Activated CD4-positive, alpha-beta T cell treated with anti-CD3 and anti-CD28 coated beads for 4 hours (primary cell): ENCODE measurements around the gene KDM4C.

Source experiments
- DNase-seq, 2 donors: peaks; one replicate each; pipeline ENCODE4 v3.0.0-alpha.2; 2020

Gene KDM4C

DNA sequence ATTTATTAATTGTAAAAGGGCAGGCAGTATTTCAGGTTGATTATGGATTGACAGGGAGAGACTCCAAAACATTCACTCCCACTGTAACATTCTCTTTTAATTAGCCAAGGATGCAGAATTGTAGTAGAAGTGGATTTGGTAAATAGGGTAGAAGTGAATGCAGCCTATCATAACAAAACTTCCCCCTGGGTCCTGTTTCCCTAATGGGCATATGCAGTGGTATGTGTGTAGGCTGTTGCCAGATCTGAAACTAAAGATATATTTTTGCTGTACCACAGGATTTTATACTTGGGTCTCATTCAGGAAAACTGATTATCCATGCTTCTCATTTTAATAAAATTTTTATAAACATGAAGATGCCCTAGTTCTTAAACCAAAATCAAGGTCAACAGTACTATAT is 351.2 kb downstream of the KDM4C start:
- DNase-seq, result no peak

- DNase-seq, result no peak
These were observed 353.6 kb downstream of the KDM4C start for GRCh38 chr9:7111413-7111812.

DNA sequence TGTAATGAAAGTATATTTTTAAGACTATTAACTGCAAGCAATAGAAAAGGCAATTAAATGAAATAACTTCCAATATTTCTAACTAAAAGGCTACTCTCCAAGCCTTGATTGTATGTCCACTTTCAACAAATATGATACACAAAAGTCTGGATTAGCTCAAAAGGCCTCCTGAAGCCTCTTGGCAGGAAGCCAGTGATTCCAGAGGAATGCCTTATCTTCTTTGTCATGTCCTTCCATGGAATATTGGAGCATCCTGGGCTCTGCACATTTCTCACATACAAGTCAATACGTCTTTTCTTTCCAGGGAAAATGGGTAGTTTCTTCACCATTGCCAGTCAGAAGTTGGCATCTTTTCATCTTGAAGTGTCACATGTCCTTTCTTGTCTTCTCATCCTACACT is 357.8 kb downstream of the KDM4C start:
- DNase-seq, result no peak

GRCh38 chr9:7117676-7118561 is 360.1 kb downstream of the KDM4C start:
- DNase-seq, result no peak

GRCh38 chr9:7118633-7119032 is 360.9 kb downstream of the KDM4C start:
- DNase-seq, result no peak

- DNase-seq, result no peak
These were observed 361.8 kb downstream of the KDM4C start for GRCh38 chr9:7119612-7120011.

- no peak for DNase-seq
These were observed 363.3 kb downstream of the KDM4C start for GRCh38 chr9:7121055-7121454.

DNA sequence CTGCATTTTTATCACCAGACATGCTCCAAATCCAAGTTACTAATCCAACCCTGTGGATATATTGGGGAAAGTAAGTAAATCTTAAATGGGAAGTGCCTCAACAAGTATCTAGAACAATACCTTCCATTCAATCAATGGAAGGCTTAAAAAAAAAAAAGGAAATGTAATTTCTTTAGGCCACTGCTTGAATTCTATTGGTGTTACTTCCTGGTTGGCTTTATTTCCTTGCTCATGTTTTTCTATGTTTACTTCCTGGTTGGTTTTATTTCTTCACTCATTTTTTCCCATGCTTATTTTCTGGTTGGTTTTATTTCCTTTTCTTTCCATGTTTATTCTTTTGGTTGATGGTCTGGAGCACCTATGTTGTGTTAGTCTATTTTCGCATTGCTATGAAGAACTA is 363.9 kb downstream of the KDM4C start:
- DNase-seq, result no peak

DNA sequence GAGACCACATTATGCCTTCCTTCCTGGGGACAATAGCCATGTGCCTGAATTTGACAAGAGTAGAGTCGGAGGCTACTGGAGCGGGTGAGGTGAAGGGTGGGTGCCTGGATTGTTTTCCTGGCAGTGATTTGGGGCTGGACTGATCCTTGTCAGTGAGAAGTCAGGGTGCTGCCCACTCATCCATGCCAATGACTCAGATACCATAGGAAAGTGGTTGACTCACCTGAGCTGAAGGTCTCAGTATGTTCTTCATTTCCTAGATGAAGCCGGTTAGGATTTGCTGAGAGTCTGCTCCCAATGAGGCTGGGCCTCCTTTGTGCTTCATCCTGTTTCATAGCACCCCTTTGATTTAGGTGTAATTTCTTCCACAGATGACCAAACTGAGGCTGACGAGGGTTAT is 366.0 kb downstream of the KDM4C start:
- DNase-seq, result no peak

DNA sequence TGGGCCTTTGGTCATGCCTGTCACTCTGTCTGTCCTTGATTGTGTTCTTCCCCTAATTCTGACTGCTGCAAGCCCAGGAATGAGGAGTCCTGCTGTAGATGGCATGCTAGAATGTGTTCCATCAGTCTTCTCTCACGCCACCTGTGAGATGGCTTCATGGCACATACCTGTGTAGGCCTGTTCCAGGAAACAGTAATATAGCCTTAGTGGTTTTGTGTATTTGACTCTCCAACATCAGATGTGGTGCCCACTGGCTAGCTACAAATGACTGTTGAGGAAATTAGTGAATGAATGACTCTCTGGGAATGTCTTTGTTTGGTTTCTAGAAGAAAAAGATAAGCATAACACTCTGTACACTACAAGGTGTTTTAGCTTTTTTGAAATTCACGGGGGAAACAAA is 367.5 kb downstream of the KDM4C start:
- no peak for DNase-seq

GRCh38 chr9:7129391-7129790 is 371.6 kb downstream of the KDM4C start:
- no peak for DNase-seq

GRCh38 chr9:7130266-7130820 is 372.6 kb downstream of the KDM4C start:
- no peak for DNase-seq

GRCh38 chr9:7132605-7133004 is 374.8 kb downstream of the KDM4C start:
- no peak for DNase-seq

DNA sequence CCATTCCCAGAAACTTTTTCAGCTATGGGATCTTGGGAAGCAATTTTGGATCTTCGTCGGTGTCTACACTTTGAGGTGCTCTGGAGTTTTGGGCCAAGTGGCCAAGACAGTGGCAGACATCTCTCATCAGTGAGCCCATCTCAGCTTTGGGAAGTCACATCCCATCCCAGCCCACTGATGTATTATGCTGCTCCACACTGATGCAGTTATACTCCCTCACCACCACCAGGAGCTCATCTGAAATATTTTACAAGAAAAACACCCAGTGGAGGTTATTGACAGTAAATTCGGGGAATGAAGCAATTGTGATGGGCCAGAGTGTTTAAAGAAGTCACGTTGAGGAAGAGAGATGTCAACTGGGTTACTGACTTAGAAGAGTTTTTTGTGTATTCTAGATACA is 378.0 kb downstream of the KDM4C start:
- no peak for DNase-seq

- DNase-seq, result no peak
These were observed 379.3 kb downstream of the KDM4C start for GRCh38 chr9:7137040-7137439.

DNA sequence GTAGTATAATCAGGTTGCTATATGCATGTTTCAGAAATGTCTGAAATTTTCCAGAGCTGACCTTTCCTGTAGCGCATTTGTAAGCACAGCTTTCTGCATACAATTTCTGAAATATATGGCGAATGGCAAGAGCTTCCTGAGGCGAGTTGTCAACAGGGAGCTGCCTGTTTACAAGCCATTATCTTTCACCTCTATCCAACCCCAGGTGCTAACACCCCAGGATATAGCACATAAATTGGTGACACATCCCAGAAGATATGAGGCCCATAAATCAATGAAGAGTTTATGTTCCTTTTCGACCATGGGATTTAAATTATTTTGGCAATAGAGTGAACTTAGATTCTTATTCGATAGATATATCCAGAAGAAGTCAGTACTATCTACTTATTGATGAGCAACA is 379.8 kb downstream of the KDM4C start:
- DNase-seq, result no peak

DNA sequence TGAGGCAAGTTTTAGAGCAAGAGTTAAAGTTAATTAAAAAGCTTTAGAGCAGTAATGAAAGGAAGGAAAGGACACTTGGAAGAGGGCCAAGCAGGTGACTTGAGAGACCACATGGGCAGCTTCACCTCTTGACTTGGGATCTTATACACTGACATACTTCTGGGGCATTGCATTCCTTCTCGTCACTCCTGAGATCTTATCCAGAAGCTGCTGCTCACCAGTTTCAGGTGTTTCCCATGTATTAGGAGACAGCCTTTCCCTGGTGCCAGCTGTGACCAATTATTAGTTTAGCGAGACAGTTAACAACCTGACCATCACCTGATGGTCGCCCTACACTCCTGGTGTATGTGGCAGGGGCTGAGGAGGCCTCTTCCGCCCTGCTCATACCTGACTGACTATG is 382.1 kb downstream of the KDM4C start:
- DNase-seq, result no peak

DNA sequence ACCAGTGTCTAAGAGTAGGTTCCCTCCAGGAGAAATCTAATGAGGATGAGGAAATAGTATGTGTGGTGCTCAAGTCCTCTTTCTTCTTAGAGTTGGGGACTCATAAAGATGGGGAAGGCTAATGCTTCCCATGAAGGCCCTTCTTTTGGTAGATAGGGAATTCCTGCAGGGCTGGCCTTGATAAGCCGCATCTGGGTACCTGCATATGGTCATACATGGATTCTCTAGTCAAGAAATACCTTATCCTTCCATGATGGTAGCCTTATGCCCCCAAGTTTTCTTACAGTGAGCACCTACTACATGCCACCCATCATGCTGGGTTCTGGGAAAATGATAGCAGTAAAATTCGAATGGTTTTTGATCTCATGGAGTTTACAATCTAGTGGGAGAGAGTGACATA is 382.6 kb downstream of the KDM4C start:
- DNase-seq, result no peak

DNA sequence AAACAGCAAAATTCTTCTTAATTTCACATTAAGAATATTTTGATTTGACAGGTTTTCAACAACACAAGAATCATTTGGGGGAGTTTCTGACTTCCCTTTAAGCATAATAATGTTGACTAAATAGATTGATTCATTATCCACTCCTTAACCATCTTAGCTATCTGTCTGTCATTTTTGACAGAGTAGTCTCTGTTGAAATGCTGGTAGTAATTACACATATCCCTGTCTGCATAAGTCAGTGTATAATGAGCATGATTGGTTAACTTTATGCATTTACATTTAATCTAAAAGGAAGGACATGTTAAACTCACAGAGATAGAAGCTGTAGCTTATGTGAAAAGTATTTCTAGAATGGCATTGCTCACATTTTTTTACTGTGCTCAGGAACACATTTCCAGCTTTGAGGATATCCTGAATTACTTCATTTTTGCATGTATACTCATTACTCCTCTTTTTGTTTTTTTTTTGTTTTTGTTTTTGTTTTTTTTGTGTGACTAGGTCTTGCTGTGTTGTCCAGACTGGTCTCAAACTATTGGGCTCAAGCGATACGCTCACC is 385.9 kb downstream of the KDM4C start:
- DNase-seq, result no peak

DNA sequence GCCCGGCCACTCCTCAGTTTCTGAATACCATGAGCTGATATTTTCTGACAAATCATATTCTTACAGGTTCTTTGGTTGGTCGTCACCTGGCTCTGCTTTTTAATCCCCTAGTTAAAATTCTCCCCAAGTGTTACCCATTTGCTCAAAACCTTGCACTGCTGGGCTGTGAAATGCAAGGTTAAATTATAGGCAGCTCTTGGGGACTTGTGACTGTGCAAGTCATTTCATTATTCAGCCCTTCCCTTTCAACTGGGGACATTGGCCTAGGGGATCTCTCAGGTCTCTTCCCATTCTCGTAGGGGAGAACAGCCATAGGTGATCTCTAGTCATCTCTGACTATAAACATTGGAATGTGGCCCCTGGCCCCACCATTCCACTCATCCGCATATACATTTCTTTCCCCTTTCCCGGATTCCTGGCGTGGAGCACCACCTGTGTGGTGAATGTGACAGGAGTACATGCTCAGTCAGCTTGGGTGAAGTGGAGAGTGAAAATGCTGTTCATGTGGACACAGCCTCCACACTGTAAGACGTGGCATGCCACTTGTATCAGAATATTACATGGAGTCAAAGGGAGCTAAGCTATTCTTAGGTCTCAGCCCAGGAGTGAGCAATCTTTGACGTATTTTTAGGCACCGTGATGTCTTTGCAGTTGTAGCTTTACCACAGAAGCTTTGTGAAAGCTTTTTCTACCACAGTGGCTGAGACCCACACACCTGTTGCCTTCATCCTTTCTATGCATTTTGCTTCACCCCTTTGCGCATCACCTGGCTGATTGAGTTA is 386.7 kb downstream of the KDM4C start:
- DNase-seq, result no peak

DNA sequence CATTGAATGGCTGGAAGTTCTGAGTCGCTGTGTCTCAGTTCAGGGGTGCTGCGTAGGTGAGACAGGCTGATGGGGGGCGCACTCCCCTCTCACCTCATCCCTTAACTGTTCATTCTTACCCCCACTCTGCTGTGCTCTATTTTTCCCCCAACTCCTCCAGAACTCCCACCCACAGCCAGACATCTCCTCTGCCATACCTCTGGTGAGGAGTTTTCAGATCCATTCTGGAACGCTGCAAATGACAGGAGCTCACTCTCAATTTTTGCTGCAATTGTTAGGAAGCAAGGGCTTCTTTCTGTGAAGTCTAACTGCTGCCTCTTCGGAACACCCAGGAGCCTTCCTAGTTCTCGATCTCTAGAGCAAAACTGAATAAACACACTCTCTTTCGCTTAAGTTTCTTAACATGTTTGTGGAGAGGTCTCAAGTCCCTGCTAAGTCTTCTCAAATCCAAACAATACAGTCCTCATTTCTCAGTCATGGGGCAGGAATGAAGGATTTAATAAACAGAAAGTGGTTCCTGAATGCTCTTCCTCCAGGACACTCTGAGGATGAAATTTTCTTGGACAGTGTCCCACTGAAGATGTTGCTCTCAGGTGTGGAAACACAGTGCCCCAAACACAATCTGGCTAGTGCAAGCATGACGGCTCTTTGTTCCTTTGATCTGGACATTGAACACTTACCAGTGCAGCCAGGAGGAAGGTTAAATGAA is 387.7 kb downstream of the KDM4C start:
- no peak for DNase-seq

DNA sequence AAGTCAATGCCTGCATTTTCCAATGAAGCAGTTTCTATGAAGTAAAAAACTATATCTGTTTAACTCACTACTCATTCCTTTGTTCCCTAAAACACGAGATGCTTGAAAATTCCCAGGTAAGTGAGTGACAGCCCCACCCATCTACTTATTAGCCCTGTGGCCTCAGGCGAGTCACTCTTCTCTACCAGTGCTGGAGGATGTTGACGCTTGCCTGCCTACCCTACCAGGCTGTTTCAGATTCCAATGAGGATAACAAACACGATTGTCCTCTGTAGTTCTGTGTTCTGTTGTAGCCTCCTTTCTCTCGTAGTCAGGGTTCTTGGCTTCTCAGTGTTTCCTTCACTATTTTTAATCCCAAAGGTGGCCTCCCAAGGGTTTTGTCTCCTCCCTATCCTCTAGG is 388.8 kb downstream of the KDM4C start:
- DNase-seq, result no peak
